OCI-LY7 (cell line): ENCODE data around the gene PPM1M.

Source experiments
- CTCF ChIP-seq: fragments of 200-600 bp; sonication (generic); conservative IDR thresholded peaks from 2 replicates; pipeline ENCODE4 v1.5.1; 2014; ENCODE audit warnings: mild to moderate bottlenecking, antibody characterized with exemption, low read length, moderate library complexity, mixed read lengths
- EZH2phosphoT487 ChIP-seq: fragments of 200-600 bp; sonication (generic); IDR thresholded peaks from 2 replicates; pipeline ENCODE4 v1.6.1; 2018; ENCODE audit warnings: low read depth, borderline replicate concordance, mild to moderate bottlenecking, mixed run types, antibody characterized with exemption, low read length, moderate library complexity, mixed read lengths

GRCh38 chr3:52196977-52197376 is 48.6 kb upstream of the PPM1M start:
- TF ChIP-seq CTCF = no peak
- TF ChIP-seq EZH2phosphoT487 = no peak
